Measurements from ENCODE around the gene SNX10. TPM values are rescaled to one million over a fixed set of nuclear protein-coding genes. Genes with fewer than 3 reads are reported as not detected.

The SNX10 gene
- total and polyA plus RNA-seq, 2 of the 8 experiments (the other 6 are each of a cell fraction or from before 2014, with no cell fraction given), result 4.4 to 9.6 TPM

DNA sequence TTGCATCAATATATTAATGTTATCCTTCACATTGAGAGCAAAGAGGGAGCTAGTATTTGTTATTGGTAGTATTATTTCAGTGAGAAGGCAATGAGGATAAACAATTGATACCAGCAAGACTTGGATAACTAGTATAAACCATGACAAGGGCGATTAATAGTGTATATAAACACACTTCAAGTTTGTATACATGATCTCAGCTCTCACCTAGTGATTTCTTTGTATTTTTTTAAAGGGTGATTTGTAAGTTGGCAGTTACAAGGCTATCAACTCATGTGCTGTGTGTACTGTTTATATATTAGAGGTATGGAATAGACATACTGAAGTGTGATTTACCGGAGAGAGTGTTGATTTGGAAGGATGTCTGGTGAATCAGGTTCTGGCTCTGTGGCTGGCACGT, 88.0 kb downstream of the SNX10 start:
- H2AK5ac ChIP-seq (ENCODE audit: low read depth, low read length), result no peak overlapping the region
- no peak overlapping the region for H2BK12ac ChIP-seq (ENCODE audit: low read depth, low read length)
- H4K20me1 ChIP-seq (replicated peaks in 1 of 2; ENCODE audit: control insufficient read depth in 1 of 2, insufficient read depth in 2 of 2, low read length in 2 of 2), result no peaks in the 10 kb centered on the region
- no peak overlapping the region for H3K4me3 ChIP-seq (ENCODE audit: extremely low read depth in 1 of 4, insufficient read depth in 2 of 4, low read depth in 3 of 4, low read length in 4 of 4)
- H3K23me2 ChIP-seq (ENCODE audit: low read depth, low read length), result peaks cover 2% of the 10 kb centered on the region; the same call in 1 of the 2 replicates
- no peak overlapping the region for H3K14ac ChIP-seq (ENCODE audit: insufficient read length)
- no peak overlapping the region for H3K4me2 ChIP-seq (ENCODE audit: insufficient read depth in 1 of 2, low read depth in 2 of 2, low read length in 2 of 2)
- no peak overlapping the region for H3K9ac ChIP-seq (replicated peaks in 1 of 4; ENCODE audit: extremely low read depth in 1 of 4, low read depth in 3 of 4, low read length in 3 of 4)
- no peaks in the 10 kb centered on the region for H3K79me1 ChIP-seq (ENCODE audit: low read depth, low read length)
- no peak overlapping the region for H2AFZ ChIP-seq (ENCODE audit: low read length)
- H3K79me2 ChIP-seq (ENCODE audit: control insufficient read depth in 1 of 2, insufficient read depth in 2 of 2, low read length in 2 of 2), result no peaks in the 10 kb centered on the region
- no peak overlapping the region for H3K27ac ChIP-seq (ENCODE audit: low read depth, low read length)
- no peak overlapping the region for H3K56ac ChIP-seq (replicated peaks; ENCODE audit: insufficient read length, low read depth, low read length)
- no peaks in the 10 kb centered on the region for H3K27me3 ChIP-seq (replicated peaks in 1 of 4; ENCODE audit: control insufficient read depth in 3 of 4, extremely low read depth in 1 of 4, insufficient read depth in 3 of 4, low read length in 3 of 4)
- H3K23ac ChIP-seq (ENCODE audit: insufficient read length), result no peak overlapping the region
- no peak overlapping the region for H4K5ac ChIP-seq (ENCODE audit: insufficient read length, low read depth, low read length)
- H4K91ac ChIP-seq (replicated peaks; ENCODE audit: insufficient read length, low read length), result no peak overlapping the region
- no peak overlapping the region for H2BK5ac ChIP-seq (ENCODE audit: low read depth, low read length)
- POLR2A ChIA-PET (ENCODE audit: partially characterized antibody), result no interaction called here
- no peak for DNase-seq (ENCODE audit: low read depth in 1 of 2, low spot score in 2 of 2)
- no peak overlapping the region for H2BK15ac ChIP-seq (ENCODE audit: low read length)
- no peak for FAIRE-seq
- H4K8ac ChIP-seq (ENCODE audit: extremely low read depth, insufficient read depth, low read length), result no peak overlapping the region
- H3K36me3 ChIP-seq (ENCODE audit: control insufficient read depth in 2 of 4, insufficient read depth in 4 of 4, low read length in 3 of 4), result no peaks in the 10 kb centered on the region
- no peaks in the 10 kb centered on the region for H3K9me3 ChIP-seq (ENCODE audit: insufficient read depth in 2 of 2, low read depth in 1 of 2, low read length in 1 of 2)
- CTCF ChIA-PET (ENCODE audit: partially characterized antibody), result interaction anchor here (1.1 to 3.1 kb wide), 3 partner anchors 10 to 286 kb away, joined by 4 to 38 read pairs (median 6); no protein-coding TSS in a partner anchor
- 89% methylated on average over 3 of the region's 3 CpGs; no CpG with 5 or more reads in 1 of the 2 experiments for whole genome bisulfite sequencing, 2 experiments (ENCODE audit: extremely low coverage in 1 of 2, insufficient coverage in 1 of 2, insufficient read length in 1 of 2, insufficient replicate concordance in 2 of 2, low coverage in 1 of 2, low lambda C conversion rate in 2 of 2, missing lambda C conversion rate in 1 of 2)
- no peak overlapping the region for H3K4ac ChIP-seq (replicated peaks; ENCODE audit: insufficient read length, low read depth, low read length)
- peaks cover 0 to 2% (median under 1%) of the 10 kb centered on the region in 4 experiments; a peak in 1 of 7 replicates for H3K4me1 ChIP-seq (replicated peaks in 1 of 4; ENCODE audit: control insufficient read depth in 3 of 4, insufficient read depth in 4 of 4, low read length in 3 of 4)
- H3K18ac ChIP-seq (ENCODE audit: extremely low read depth, low read length), result no peak overlapping the region
- H2BK20ac ChIP-seq (ENCODE audit: low read length), result no peak overlapping the region
- H2BK120ac ChIP-seq (replicated peaks; ENCODE audit: low read depth, low read length), result no peak overlapping the region
- TF ChIP-seq, protein P1, sequence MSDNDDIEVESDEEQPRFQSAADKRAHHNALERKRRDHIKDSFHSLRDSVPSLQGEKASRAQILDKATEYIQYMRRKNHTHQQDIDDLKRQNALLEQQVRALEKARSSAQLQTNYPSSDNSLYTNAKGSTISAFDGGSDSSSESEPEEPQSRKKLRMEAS (IDR thresholded peaks at IDR 0.05), result no peak
- TF ChIP-seq GTF2F1 (IDR thresholded peaks at IDR 0.05; ENCODE audit: borderline replicate concordance, low read depth, low read length), result no peak
- TF ChIP-seq, protein P2, sequence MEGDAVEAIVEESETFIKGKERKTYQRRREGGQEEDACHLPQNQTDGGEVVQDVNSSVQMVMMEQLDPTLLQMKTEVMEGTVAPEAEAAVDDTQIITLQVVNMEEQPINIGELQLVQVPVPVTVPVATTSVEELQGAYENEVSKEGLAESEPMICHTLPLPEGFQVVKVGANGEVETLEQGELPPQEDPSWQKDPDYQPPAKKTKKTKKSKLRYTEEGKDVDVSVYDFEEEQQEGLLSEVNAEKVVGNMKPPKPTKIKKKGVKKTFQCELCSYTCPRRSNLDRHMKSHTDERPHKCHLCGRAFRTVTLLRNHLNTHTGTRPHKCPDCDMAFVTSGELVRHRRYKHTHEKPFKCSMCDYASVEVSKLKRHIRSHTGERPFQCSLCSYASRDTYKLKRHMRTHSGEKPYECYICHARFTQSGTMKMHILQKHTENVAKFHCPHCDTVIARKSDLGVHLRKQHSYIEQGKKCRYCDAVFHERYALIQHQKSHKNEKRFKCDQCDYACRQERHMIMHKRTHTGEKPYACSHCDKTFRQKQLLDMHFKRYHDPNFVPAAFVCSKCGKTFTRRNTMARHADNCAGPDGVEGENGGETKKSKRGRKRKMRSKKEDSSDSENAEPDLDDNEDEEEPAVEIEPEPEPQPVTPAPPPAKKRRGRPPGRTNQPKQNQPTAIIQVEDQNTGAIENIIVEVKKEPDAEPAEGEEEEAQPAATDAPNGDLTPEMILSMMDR (IDR thresholded peaks at IDR 0.05; ENCODE audit: control extremely low read depth in 1 of 3, insufficient read depth in 1 of 3, low read depth in 1 of 3, low read length in 3 of 3), result no peak
- no peak for TF ChIP-seq BRCA1 (IDR thresholded peaks at IDR 0.05; ENCODE audit: low read depth, low read length)
- no peak for TF ChIP-seq BACH1 (IDR thresholded peaks at IDR 0.05; ENCODE audit: low read length)
- no peak for TF ChIP-seq ASH2L (IDR thresholded peaks at IDR 0.05; ENCODE audit: low read length)
- TF ChIP-seq FOSL1 (IDR thresholded peaks at IDR 0.05; ENCODE audit: insufficient read depth, low read depth, low read length), result no peak
- TF ChIP-seq EGR1 (IDR thresholded peaks at IDR 0.05; ENCODE audit: borderline replicate concordance, low read depth, low read length), result no peak
- TF ChIP-seq NANOG (IDR thresholded peaks at IDR 0.05; ENCODE audit: insufficient read depth, low read depth, low read length, poor library complexity, severe bottlenecking), result no peak
- TF ChIP-seq RBBP5 (IDR thresholded peaks at IDR 0.05; ENCODE audit: borderline replicate concordance, low read depth, low read length), result no peak
- TF ChIP-seq TBP (IDR thresholded peaks at IDR 0.05; ENCODE audit: low read depth, low read length), result no peak

All from H1 (cell line).